PC-9 (cell line): ENCODE results near the gene MAPK1. TPM values are rescaled to one million over a fixed set of nuclear protein-coding genes. Genes with fewer than 3 reads are reported as not detected.

Experiments
- BruUV-seq: library from RNA; stranded (reverse); fragments of 400-500 nt; replicated peaks from 2 replicates; lab custom pipeline; 2021; lab: Mats Ljungman, UMichigan
- CTCF ChIA-PET: fragments of 300-600 bp; sonication (Branson Sonifier 250); formaldehyde crosslinking; loops from one replicate; lab custom pipeline; 2022; ENCODE audit warnings: antibody characterized with exemption; lab: Charles Lee
- POLR2A ChIA-PET: fragments of 300-600 bp; sonication (Branson Sonifier 250); formaldehyde crosslinking; loops from one replicate; lab custom pipeline; 2022; ENCODE audit warnings: antibody characterized with exemption; ENCODE audit not compliant: unreplicated experiment; lab: Charles Lee
- DNase-seq, 2 experiments: peaks; one replicate each; pipeline versions ENCODE4 v3.0.0 to v3.0.0-alpha.2; 2015 to 2022; ENCODE audit warnings: mixed read lengths in 1 of 2
- H2AFZ ChIP-seq: fragments of 200-600 bp; sonication (generic); 2 replicates; pipeline ENCODE4 v1.8.1; 2017; ENCODE audit warnings: antibody characterized with exemption
- H3F3A ChIP-seq: fragments of 200-600 bp; sonication (generic); 2 replicates; pipeline ENCODE4 v1.8.1; 2017; ENCODE audit warnings: antibody characterized with exemption, mild to moderate bottlenecking, low read depth; ENCODE audit not compliant: insufficient read depth
- H3K27ac ChIP-seq: fragments of 200-600 bp; sonication (generic); 2 replicates; pipeline ENCODE4 v1.6.1; 2016; ENCODE audit warnings: mixed run types
- H3K27me3 ChIP-seq: fragments of 200-600 bp; sonication (generic); 2 replicates; pipeline ENCODE4 v1.6.1; 2016; ENCODE audit warnings: low read depth, mixed run types; ENCODE audit not compliant: insufficient read depth
- H3K36me3 ChIP-seq: fragments of 200-600 bp; sonication (generic); 2 replicates; pipeline ENCODE4 v1.6.1; 2016; ENCODE audit warnings: low read depth, mixed run types
- H3K4me1 ChIP-seq: fragments of 200-600 bp; sonication (generic); replicated peaks from 2 replicates; pipeline ENCODE4 v1.6.1; 2016; ENCODE audit warnings: mixed run types; ENCODE audit not compliant: insufficient read depth
- H3K4me2 ChIP-seq: fragments of 200-600 bp; sonication (generic); 2 replicates; pipeline ENCODE4 v1.6.1; 2017; ENCODE audit warnings: mixed run types
- H3K4me3 ChIP-seq: fragments of 200-600 bp; sonication (generic); 2 replicates; pipeline ENCODE4 v1.6.1; 2016; ENCODE audit warnings: mixed run types
- H3K79me2 ChIP-seq: fragments of 200-600 bp; sonication (generic); 2 replicates; pipeline ENCODE4 v1.6.1; 2017; ENCODE audit warnings: low read depth, mixed run types
- H3K9me2 ChIP-seq: fragments of 200-600 bp; sonication (generic); 2 replicates; pipeline ENCODE4 v1.8.1; 2017; ENCODE audit warnings: mild to moderate bottlenecking; ENCODE audit not compliant: insufficient read depth
- H3K9me3 ChIP-seq: fragments of 200-600 bp; sonication (generic); 2 replicates; pipeline ENCODE4 v1.8.1; 2016; ENCODE audit warnings: low read depth; ENCODE audit not compliant: insufficient read depth
- H4K20me1 ChIP-seq: fragments of 200-600 bp; sonication (generic); 2 replicates; pipeline ENCODE4 v1.8.1; 2017; ENCODE audit not compliant: insufficient read depth
- CTCF ChIP-seq: fragments of 200-600 bp; sonication (generic); conservative IDR thresholded peaks from 2 replicates; pipeline ENCODE4 v1.6.1; 2017; ENCODE audit warnings: mixed run types, antibody characterized with exemption, mild to moderate bottlenecking, moderate library complexity
- EZH2 ChIP-seq: fragments of 200-600 bp; sonication (generic); IDR thresholded peaks from 2 replicates; pipeline ENCODE4 v1.8.0; 2017; ENCODE audit warnings: antibody characterized with exemption, low read depth
- intact Hi-C: fragments of 100-400 bp; cut with micrococcal nuclease; formaldehyde crosslinking; loops from one replicate; pipeline ENCODE4 v1.10.0; 2022; ENCODE audit not compliant: unreplicated experiment
- total RNA-seq: library from RNA; stranded (reverse); gene quantifications from 2 replicates; pipeline ENCODE4 v1.2.3, GENCODE V29; 2021

Gene MAPK1
- total RNA-seq, 1 experiment from 2014 or later, result 82.8 TPM

GRCh38 chr22:21858025-21858764 is 9.2 kb downstream of the MAPK1 start:
- POLR2A ChIA-PET, result no interaction called here
- peaks cover 21% of the 10 kb centered on the region for H4K20me1 ChIP-seq
- no peaks in the 10 kb centered on the region for H3K9me2 ChIP-seq
- intact Hi-C loops, result no loop called here
- no peak overlapping the region for H3K4me2 ChIP-seq
- BruUV-seq, result no TSS peak
- TF ChIP-seq EZH2 (no peak), CTCF (no peak)
- no peaks in the 10 kb centered on the region for H3F3A ChIP-seq
- CTCF ChIA-PET, result no interaction called here
- H3K27me3 ChIP-seq, result no peaks in the 10 kb centered on the region
- H3K79me2 ChIP-seq, result peaks cover 98% of the 10 kb centered on the region
- no peaks in the 10 kb centered on the region for H3K9me3 ChIP-seq
- no peak for DNase-seq
- H3K27ac ChIP-seq, result no peak overlapping the region
- H3K4me3 ChIP-seq, result no peak overlapping the region
- H3K4me1 ChIP-seq, result peaks cover 9% of the 10 kb centered on the region
- H3K36me3 ChIP-seq, result no peaks in the 10 kb centered on the region
- no peak overlapping the region for H2AFZ ChIP-seq

- Histone ChIP-seq H3K4me2 (no peak overlapping the region), H3K27ac (no peak overlapping the region), H3K36me3 (no peaks in the 10 kb centered on the region), H3K27me3 (no peaks in the 10 kb centered on the region), H3F3A (no peaks in the 10 kb centered on the region), H2AFZ (no peak overlapping the region), H3K9me2 (no peaks in the 10 kb centered on the region), H3K9me3 (no peaks in the 10 kb centered on the region), H3K4me3 (no peak overlapping the region), H3K79me2 (peaks cover 97% of the 10 kb centered on the region), H4K20me1 (peaks cover 25% of the 10 kb centered on the region), H3K4me1 (peaks cover 9% of the 10 kb centered on the region)
- POLR2A ChIA-PET, result no interaction called here
- TF ChIP-seq CTCF, result no peak
- TF ChIP-seq EZH2, result no peak
- intact Hi-C loops, result no loop called here
- no TSS peak for BruUV-seq
- DNase-seq, result no peak
- CTCF ChIA-PET, result no interaction called here
These were observed 9.9 kb downstream of the MAPK1 start for GRCh38 chr22:21857481-21857914.

- ChIA-PET POLR2A (no interaction called here), CTCF (no interaction called here)
- Histone ChIP-seq H3K4me1 (peaks cover 4% of the 10 kb centered on the region), H3K9me2 (no peaks in the 10 kb centered on the region), H3K36me3 (no peaks in the 10 kb centered on the region), H3K27ac (no peak overlapping the region), H3K79me2 (peaks cover 96% of the 10 kb centered on the region), H3K4me3 (no peak overlapping the region), H3K9me3 (no peaks in the 10 kb centered on the region), H3F3A (no peaks in the 10 kb centered on the region), H3K4me2 (no peak overlapping the region), H4K20me1 (peaks cover 25% of the 10 kb centered on the region), H2AFZ (no peak overlapping the region), H3K27me3 (no peaks in the 10 kb centered on the region)
- intact Hi-C loops, result no loop called here
- TF ChIP-seq EZH2, result no peak
- no peak for TF ChIP-seq CTCF
- DNase-seq, result no peak
- BruUV-seq, result no TSS peak
These were observed 10.6 kb downstream of the MAPK1 start for GRCh38 chr22:21856868-21857267.
